ENCODE measurements around the gene SHANK2.

The SHANK2 gene

GRCh38 chr11:71268706-71269321, 16.4 kb upstream of the SHANK2 start:
- DNase-seq, result no peak

GRCh38 chr11:71267807-71268421, 15.5 kb upstream of the SHANK2 start:
- no peak for DNase-seq

- peak; percentile 12 to 64 for DNase-seq
These were observed 13.9 kb upstream of the SHANK2 start for GRCh38 chr11:71266114-71266833.

- no peak for DNase-seq
These were observed 13.2 kb upstream of the SHANK2 start for GRCh38 chr11:71265559-71266092.

GRCh38 chr11:71263386-71263785, 11.0 kb upstream of the SHANK2 start:
- no peak for DNase-seq

- peak in 1 of 2 experiments; percentile 8 for DNase-seq
These were observed 3.6 kb upstream of the SHANK2 start for GRCh38 chr11:71255800-71256479.

GRCh38 chr11:71255323-71255722, 2.9 kb upstream of the SHANK2 start:
- no peak for DNase-seq

- DNase-seq, result no peak
These were observed 1.4 kb upstream of the SHANK2 start for GRCh38 chr11:71253794-71254193.

- no peak for DNase-seq
These were observed 673 bp upstream of the SHANK2 start for GRCh38 chr11:71252770-71253730.

GRCh38 chr11:71251761-71252268, 562 bp downstream of the SHANK2 start:
- peak; percentile 15 to 47 for DNase-seq

- DNase-seq, result no peak
These were observed 1.1 kb downstream of the SHANK2 start for GRCh38 chr11:71251151-71251721.

GRCh38 chr11:71250523-71251150, 1.7 kb downstream of the SHANK2 start:
- DNase-seq, result no peak

- DNase-seq, result no peak
These were observed 3.1 kb downstream of the SHANK2 start for GRCh38 chr11:71249301-71249700.

GRCh38 chr11:71248656-71249055, 3.7 kb downstream of the SHANK2 start:
- no peak for DNase-seq

- DNase-seq, result no peak
These were observed 4.2 kb downstream of the SHANK2 start for GRCh38 chr11:71248251-71248570.

GRCh38 chr11:71247551-71248250, 4.7 kb downstream of the SHANK2 start:
- peak; percentile 39 to 82 for DNase-seq

- DNase-seq, result no peak
These were observed 5.8 kb downstream of the SHANK2 start for GRCh38 chr11:71246559-71246958.

GRCh38 chr11:71245601-71246391, 6.6 kb downstream of the SHANK2 start:
- no peak for DNase-seq

- no peak for DNase-seq
These were observed 8.1 kb downstream of the SHANK2 start for GRCh38 chr11:71244116-71244810.

All from NCI-H524 (cell line).